Measurements from ENCODE around the gene WWOX.

- TF ChIP-seq YY1 (IDR thresholded peaks at IDR 0.05; ENCODE audit: insufficient read depth, insufficient read length) (no peak), SUZ12 (IDR thresholded peaks at IDR 0.05; ENCODE audit: extremely low read depth, insufficient read depth, insufficient read length) (no peak), ZNF274 (IDR thresholded peaks at IDR 0.05; ENCODE audit: low read depth, low read length) (no peak)
Measured at GRCh38 chr16:78832100-78832499, 732.6 kb downstream of the WWOX start.

All from NT2/D1 (cell line).